Endothelial cell of umbilical vein (primary cell): ENCODE results near the gene CECR2. TPM values are rescaled to one million over a fixed set of nuclear protein-coding genes. Genes with fewer than 3 reads are reported as not detected.

Experiments
- BruUV-seq: library from RNA; stranded (reverse); fragments of 400-500 nt; replicated peaks from 2 replicates; lab custom pipeline; 2021; lab: Mats Ljungman, UMichigan
- CTCF ChIA-PET: fragments of 300-600, 350-600 bp; sonication (Branson Sonifier 250); formaldehyde crosslinking; loops from one replicate; lab custom pipeline; 2021; ENCODE audit warnings: antibody characterized with exemption, inconsistent platforms; lab: Charles Lee
- POLR2A ChIA-PET: fragments of 300-600, 350-600 bp; sonication (Branson Sonifier 250); formaldehyde crosslinking; loops from one replicate; lab custom pipeline; 2021; ENCODE audit warnings: antibody characterized with exemption, inconsistent platforms; lab: Charles Lee
- DNase-seq: peaks from one replicate; pipeline ENCODE4 v3.0.0-alpha.2; 2011; ENCODE audit warnings: low read depth, low spot score
- FAIRE-seq: peaks from 2 replicates; lab custom pipeline; 2011; peaks lifted over from hg19 to GRCh38; lab: Jason Lieb, UNC
- H2AFZ ChIP-seq: 2 replicates; pipeline ENCODE4 v1.6.0; 2012; ENCODE audit warnings: low read depth, low read length, control low read depth, inconsistent platforms
- H3K27ac ChIP-seq: 2 replicates; pipeline ENCODE4 v1.5.1; 2011; ENCODE audit warnings: low read depth, mild to moderate bottlenecking, control low read depth, low read length, moderate library complexity; ENCODE audit not compliant: insufficient read depth
- H3K27me3 ChIP-seq, 2 experiments: 2 replicates each; pipeline versions ENCODE4 v1.6.0 to v1.6.1; 2011; ENCODE audit warnings: low read length in 2 of 2, mixed read lengths in 1 of 2; ENCODE audit not compliant: control insufficient read depth in 2 of 2, insufficient read depth in 2 of 2
- H3K36me3 ChIP-seq, 2 experiments: 2 replicates in 1 of 2; 3 replicates in 1 of 2; pipeline ENCODE4 v1.5.1; 2011; ENCODE audit warnings: low read length in 2 of 2, mild to moderate bottlenecking in 1 of 2, moderate library complexity in 1 of 2; ENCODE audit not compliant: control insufficient read depth in 2 of 2, insufficient read depth in 2 of 2; ENCODE audit errors: extremely low read depth in 1 of 2
- H3K4me1 ChIP-seq: 3 replicates; pipeline ENCODE4 v1.5.1; 2011; ENCODE audit warnings: mild to moderate bottlenecking, low read length; ENCODE audit not compliant: control insufficient read depth, insufficient read depth; ENCODE audit errors: extremely low read depth
- H3K4me2 ChIP-seq: 2 replicates; pipeline ENCODE4 v1.6.1; 2011; ENCODE audit warnings: low read length, control low read depth, mixed read lengths; ENCODE audit not compliant: insufficient read depth
- H3K4me3 ChIP-seq, 3 experiments: fragments of 200-600 bp in 1 of 3; sonication (generic), shearing (Covaris generic) in 1 of 3; replicated peaks in 1 of 3; 2 replicates each; pipeline ENCODE4 v1.5.1; 2011 to 2016; ENCODE audit warnings: control low read depth in 3 of 3, low read length in 3 of 3, mild to moderate bottlenecking in 2 of 3, inconsistent platforms in 1 of 3, low read depth in 1 of 3, moderate library complexity in 1 of 3; ENCODE audit not compliant: insufficient read depth in 1 of 3
- H3K79me2 ChIP-seq: 2 replicates; pipeline ENCODE4 v1.6.0; 2012; ENCODE audit warnings: low read length, inconsistent platforms; ENCODE audit not compliant: control insufficient read depth, insufficient read depth
- H3K9ac ChIP-seq: replicated peaks from 2 replicates; pipeline ENCODE3; 2011; ENCODE audit warnings: low read length, control low read depth; ENCODE audit not compliant: insufficient read depth; ENCODE audit errors: extremely low read depth
- H3K9me1 ChIP-seq: replicated peaks from 3 replicates; pipeline ENCODE4 v1.6.0; 2011; ENCODE audit warnings: mild to moderate bottlenecking, low read length; ENCODE audit not compliant: control insufficient read depth, insufficient read depth; ENCODE audit errors: extremely low read depth
- H3K9me3 ChIP-seq: replicated peaks from 2 replicates; pipeline ENCODE4 v1.5.1; 2012; ENCODE audit warnings: low read length, inconsistent platforms; ENCODE audit not compliant: control insufficient read depth, insufficient read depth
- H4K20me1 ChIP-seq: replicated peaks from 2 replicates; pipeline ENCODE3; 2011; ENCODE audit warnings: mild to moderate bottlenecking, low read length; ENCODE audit not compliant: control insufficient read depth, insufficient read depth; ENCODE audit errors: extremely low read depth
- EZH2 ChIP-seq: IDR thresholded peaks from 2 replicates; pipeline ENCODE4 v1.6.1; 2012; ENCODE audit warnings: borderline replicate concordance, low read depth, mild to moderate bottlenecking, moderate library complexity, low read length, inconsistent platforms; ENCODE audit not compliant: severe bottlenecking
- FOS ChIP-seq: IDR thresholded peaks from 2 replicates; pipeline ENCODE4 v1.6.1; 2011; ENCODE audit warnings: mild to moderate bottlenecking, low read length, moderate library complexity, borderline replicate concordance; ENCODE audit not compliant: insufficient read depth
- GATA2 ChIP-seq: IDR thresholded peaks from 2 replicates; pipeline ENCODE4 v1.7.0; 2011; ENCODE audit warnings: low read depth, mild to moderate bottlenecking, moderate library complexity, mixed read lengths, low read length; ENCODE audit not compliant: insufficient read length, insufficient read depth
- JUN ChIP-seq: IDR thresholded peaks from 2 replicates; pipeline ENCODE4 v1.6.1; 2011; ENCODE audit warnings: borderline replicate concordance, low read depth; ENCODE audit not compliant: insufficient read length, insufficient read depth
- MYC ChIP-seq: IDR thresholded peaks from one replicate; pipeline ENCODE4 v1.6.1; 2011; ENCODE audit warnings: mild to moderate bottlenecking, low read depth, low read length
- POLR2A ChIP-seq: IDR thresholded peaks from 2 replicates; pipeline ENCODE4 v1.6.1; 2012; ENCODE audit warnings: low read depth, mild to moderate bottlenecking, control low read depth, low read length
- POLR2AphosphoS5 ChIP-seq: IDR thresholded peaks from 2 replicates; pipeline ENCODE4 v1.6.1; 2012; ENCODE audit warnings: low read depth, mild to moderate bottlenecking, control low read depth, low read length, moderate library complexity; ENCODE audit not compliant: insufficient read depth
- dilution Hi-C: fragments of 300-500 bp; cut with MboI; formaldehyde crosslinking; loops from one replicate; pipeline ENCODE4 v1.15.0; 2019; ENCODE audit warnings: low sequenced_read_pairs; ENCODE audit not compliant: extremely low pct_ligation_motif_present
- intact Hi-C: fragments of 100-400 bp; cut with micrococcal nuclease; formaldehyde crosslinking; loops from one replicate; pipeline ENCODE4 v1.10.0; 2022
- polyA plus RNA-seq, 4 experiments: library from polyadenylated mRNA; depleted of rRNA in 3 of 4; stranded (reverse) in 3 of 4; unstranded in 1 of 4; fragments of >200 nt; gene quantifications; 2 replicates each; pipeline versions ENCODE4 v1.2.1 to v1.2.3, GENCODE V29; 2011 to 2012; ENCODE audit warnings: missing spikeins in 1 of 4
- total RNA-seq: library from RNA; stranded (reverse); gene quantifications from 2 replicates; pipeline ENCODE4 v1.2.3, GENCODE V29; 2021
- TF ChIP-seq, protein P1 (sequence below), 2 donors: IDR thresholded peaks; 1 replicate in 1 of 2; 2 replicates in 1 of 2; pipeline ENCODE4 v1.5.1; 2011; ENCODE audit warnings: low read length in 2 of 2, mild to moderate bottlenecking in 2 of 2, moderate library complexity in 2 of 2, control low read depth in 1 of 2, inconsistent platforms in 1 of 2, low read depth in 1 of 2; ENCODE audit not compliant: insufficient read depth in 1 of 2; ENCODE audit errors: extremely low read depth in 1 of 2
- TF ChIP-seq, protein P2 (sequence below): IDR thresholded peaks from 2 replicates; pipeline ENCODE4 v1.6.1; 2011; ENCODE audit not compliant: insufficient read depth, insufficient read length

CECR2 gene
- total and polyA plus RNA-seq, 2 donors (not counting 3 experiments of a cell fraction or from before 2014, with no cell fraction given): 0.01 TPM; not detected in 1

DNA sequence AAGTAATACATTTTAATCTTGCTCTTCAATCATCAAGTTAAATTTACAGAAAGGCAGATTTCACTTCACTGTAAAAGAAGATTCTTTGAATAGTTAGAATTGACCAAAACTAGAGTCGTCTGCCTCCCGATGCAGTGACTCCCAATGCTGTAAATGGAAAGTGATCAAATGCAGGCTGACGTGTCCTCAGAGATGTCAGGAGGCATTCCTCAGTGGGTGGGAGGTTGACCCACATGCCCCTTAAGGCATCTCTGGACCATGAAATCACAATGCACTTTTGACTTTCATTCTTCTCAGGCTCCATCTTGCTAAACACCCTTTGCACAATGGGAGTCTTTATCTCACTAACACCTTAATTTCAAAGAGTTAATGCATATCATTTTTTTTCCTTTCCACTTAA is 19.0 kb upstream of the CECR2 start:
- Histone ChIP-seq H3K27me3 (peaks cover 0 to 4% of the 10 kb centered on the region in 2 experiments), H2AFZ (no peak overlapping the region), H4K20me1 (no peaks in the 10 kb centered on the region), H3K9ac (no peak overlapping the region), H3K79me2 (no peaks in the 10 kb centered on the region), H3K4me3 (no peak overlapping the region), H3K9me3 (no peaks in the 10 kb centered on the region), H3K36me3 (no peaks in the 10 kb centered on the region), H3K4me1 (no peaks in the 10 kb centered on the region), H3K27ac (no peak overlapping the region), H3K4me2 (no peak overlapping the region), H3K9me1 (no peaks in the 10 kb centered on the region)
- TF ChIP-seq, protein P1, sequence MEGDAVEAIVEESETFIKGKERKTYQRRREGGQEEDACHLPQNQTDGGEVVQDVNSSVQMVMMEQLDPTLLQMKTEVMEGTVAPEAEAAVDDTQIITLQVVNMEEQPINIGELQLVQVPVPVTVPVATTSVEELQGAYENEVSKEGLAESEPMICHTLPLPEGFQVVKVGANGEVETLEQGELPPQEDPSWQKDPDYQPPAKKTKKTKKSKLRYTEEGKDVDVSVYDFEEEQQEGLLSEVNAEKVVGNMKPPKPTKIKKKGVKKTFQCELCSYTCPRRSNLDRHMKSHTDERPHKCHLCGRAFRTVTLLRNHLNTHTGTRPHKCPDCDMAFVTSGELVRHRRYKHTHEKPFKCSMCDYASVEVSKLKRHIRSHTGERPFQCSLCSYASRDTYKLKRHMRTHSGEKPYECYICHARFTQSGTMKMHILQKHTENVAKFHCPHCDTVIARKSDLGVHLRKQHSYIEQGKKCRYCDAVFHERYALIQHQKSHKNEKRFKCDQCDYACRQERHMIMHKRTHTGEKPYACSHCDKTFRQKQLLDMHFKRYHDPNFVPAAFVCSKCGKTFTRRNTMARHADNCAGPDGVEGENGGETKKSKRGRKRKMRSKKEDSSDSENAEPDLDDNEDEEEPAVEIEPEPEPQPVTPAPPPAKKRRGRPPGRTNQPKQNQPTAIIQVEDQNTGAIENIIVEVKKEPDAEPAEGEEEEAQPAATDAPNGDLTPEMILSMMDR (IDR thresholded peaks at IDR 0.05; ENCODE audit: extremely low read depth in 1 of 2, insufficient read depth in 1 of 2, low read depth in 1 of 2, low read length in 2 of 2): no peak
- TF ChIP-seq EZH2 (no peak), GATA2 (no peak), MYC (no peak), POLR2AphosphoS5 (no peak), FOS (no peak), POLR2A (no peak), JUN (no peak)
- TF ChIP-seq, protein P2, sequence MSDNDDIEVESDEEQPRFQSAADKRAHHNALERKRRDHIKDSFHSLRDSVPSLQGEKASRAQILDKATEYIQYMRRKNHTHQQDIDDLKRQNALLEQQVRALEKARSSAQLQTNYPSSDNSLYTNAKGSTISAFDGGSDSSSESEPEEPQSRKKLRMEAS: no peak
- intact Hi-C loops: no loop called here
- dilution Hi-C loops: no loop called here
- DNase-seq (no peak), FAIRE-seq (no peak)
- BruUV-seq: no TSS peak
- CTCF ChIA-PET: interaction anchor here (1.4 kb wide), 1 partner anchor 17 kb away, joined by 3 read pairs; no protein-coding TSS in a partner anchor
- POLR2A ChIA-PET: no interaction called here
